GM20000 (cell line): ENCODE results near the gene CTNNBL1.

Source experiments
- DNase-seq: peaks from one replicate; pipeline ENCODE4 v3.0.0; 2012; ENCODE audit warnings: low spot score
- CTCF ChIP-seq: IDR thresholded peaks from 2 replicates; pipeline ENCODE4 v1.5.1; 2012; ENCODE audit warnings: mild to moderate bottlenecking, control low read depth; ENCODE audit errors: extremely low read depth, missing control alignments

The CTNNBL1 gene

GRCh38 chr20:37907677-37908401, 214.0 kb downstream of the CTNNBL1 start:
- DNase-seq: no peak
- TF ChIP-seq CTCF: no peak

- no peak for DNase-seq
- no peak for TF ChIP-seq CTCF
Observed at GRCh38 chr20:37911261-37911660, 217.4 kb downstream of the CTNNBL1 start.

GRCh38 chr20:37911838-37912281, 218.0 kb downstream of the CTNNBL1 start:
- TF ChIP-seq CTCF: no peak
- no peak for DNase-seq

- no peak for DNase-seq
- no peak for TF ChIP-seq CTCF
Observed at GRCh38 chr20:37912874-37913273, 219.0 kb downstream of the CTNNBL1 start.

GRCh38 chr20:37913567-37914366, 219.9 kb downstream of the CTNNBL1 start:
- no peak for TF ChIP-seq CTCF
- DNase-seq: no peak

GRCh38 chr20:37914367-37914671, 220.5 kb downstream of the CTNNBL1 start:
- no peak for TF ChIP-seq CTCF
- no peak for DNase-seq

GRCh38 chr20:37914672-37915433, 221.0 kb downstream of the CTNNBL1 start:
- TF ChIP-seq CTCF: no peak
- no peak for DNase-seq
